Stimulated activated CD4-positive, alpha-beta T cell treated with anti-CD3 and anti-CD28 coated beads, Interleukin-15, amount 100 ng/mL, for 24 hours (primary cell): ENCODE data around the gene ABCF2.

Source experiments
- DNase-seq: peaks from one replicate; pipeline ENCODE4 v3.0.0-alpha.2; 2020

Gene ABCF2

DNA sequence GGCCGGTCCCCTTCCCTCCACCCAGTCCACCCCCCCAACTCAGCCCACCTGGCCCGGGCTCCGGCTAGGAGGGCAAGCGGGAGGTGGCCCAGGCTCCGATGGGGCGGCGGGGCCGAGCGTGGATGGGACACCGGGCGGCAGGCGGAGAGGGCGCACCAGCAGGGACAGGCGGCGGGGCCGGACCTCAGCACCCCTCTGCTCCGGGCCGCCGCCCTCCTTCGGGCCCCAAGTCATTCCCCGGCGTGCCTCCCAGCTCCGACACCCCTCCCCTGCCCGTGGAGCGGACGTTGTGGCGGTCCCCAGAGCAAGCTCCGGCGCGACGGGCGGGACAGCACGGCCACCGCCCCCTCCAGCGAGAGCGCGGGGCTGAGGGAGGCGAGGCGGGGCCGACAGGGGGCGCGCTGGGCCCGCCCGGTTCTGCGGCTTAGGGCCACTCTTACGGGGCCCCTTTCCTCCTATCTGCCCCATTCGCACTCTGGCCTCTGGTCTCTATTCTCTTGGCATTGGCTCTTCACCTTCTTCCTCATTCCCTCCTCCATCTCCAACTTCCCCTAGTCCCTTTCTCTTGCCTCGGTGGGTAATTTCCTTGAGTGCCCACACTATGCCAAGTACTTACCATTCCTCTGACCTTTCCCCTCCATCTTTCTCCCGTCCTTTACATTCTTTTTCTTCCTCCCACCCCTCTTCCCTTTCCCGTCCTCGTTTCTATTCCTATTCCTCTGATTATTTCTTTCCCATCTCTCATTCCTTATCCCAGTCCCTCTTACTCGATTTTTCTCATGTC, 58.8 kb downstream of the ABCF2 start:
- peak; percentile 74 for DNase-seq

DNA sequence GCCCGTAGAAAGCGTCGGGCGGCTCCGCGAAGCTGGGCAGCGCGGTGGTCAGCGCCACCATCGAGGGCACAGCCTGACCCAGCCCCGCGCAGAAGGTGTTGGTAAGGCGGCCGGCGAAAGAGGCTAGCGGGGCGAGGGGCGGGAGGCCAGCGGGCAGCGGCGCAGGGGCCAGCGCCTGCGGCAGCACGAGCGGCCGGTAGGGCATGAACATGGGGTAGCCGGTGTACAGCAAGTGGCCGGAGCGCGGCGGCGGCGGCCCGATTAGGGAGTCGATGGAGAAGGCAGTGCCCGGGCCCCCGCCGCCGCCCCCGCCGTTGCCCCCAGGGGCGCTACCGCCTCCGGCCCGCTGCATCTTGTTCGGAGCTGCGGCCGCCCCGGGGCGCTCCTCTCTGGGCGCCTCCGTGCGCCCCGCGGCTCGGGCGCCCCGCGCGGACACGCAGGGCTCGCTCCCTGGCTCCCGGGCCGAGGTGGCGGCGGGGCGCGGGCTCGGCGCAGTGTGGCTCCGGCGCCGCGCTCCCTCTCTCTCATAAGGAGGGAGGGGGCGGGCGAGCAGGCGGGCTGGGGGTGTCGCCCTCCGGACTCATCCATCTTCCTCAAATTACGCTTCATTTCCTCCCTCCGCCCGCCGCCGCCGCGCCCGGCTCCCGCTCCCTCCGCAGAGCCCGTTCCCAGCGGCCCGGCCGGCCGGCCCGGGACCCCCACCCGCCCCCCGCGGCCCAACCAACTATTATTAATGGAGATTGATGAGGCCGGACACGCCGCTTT, 59.6 kb downstream of the ABCF2 start, which contains the start of gene GBX1:
Gene GBX1 (minus strand): TSS at position 498 of the 765 bp plus-strand sequence. CDS start 146 bp downstream, at position 352.
- peak; percentile 31 for DNase-seq

DNA sequence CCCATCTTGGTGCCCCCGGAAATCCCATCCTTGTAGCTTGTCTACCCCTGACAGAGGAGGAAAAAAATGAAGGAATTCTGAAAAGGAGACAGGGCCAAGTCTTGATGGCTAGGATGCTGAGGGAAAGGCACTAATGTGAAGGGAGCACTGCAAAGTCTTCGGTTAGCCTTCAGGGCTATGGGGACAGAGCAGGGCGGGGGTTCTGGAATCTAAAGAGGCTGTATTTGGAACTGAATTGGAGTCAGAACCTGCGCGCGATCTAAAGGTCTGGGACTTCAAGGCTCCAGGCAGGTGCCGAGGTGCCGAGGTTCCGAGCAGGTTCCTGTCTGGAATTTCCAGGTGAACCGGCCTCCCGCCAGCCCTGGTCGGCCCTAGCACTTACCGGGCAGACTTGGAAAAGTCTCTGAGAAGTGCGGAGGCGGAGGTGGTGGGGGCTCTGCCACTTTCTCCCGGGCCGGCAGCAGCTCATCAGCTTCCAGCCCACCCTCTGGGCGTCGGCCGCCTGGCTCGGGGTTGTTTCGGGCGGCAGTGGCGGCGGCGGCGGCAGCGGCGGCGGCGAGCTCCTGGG, 60.3 kb downstream of the ABCF2 start:
- peak; percentile 14 for DNase-seq
